Neural cell (in vitro differentiated cells): ENCODE results near the gene MEIOC.

ENCODE experiments used
- MXI1 ChIP-seq: fragments of 450-650 bp; conservative IDR thresholded peaks from 2 replicates; pipeline ENCODE4 v1.6.1; 2014; ENCODE audit warnings: antibody characterized with exemption, mild to moderate bottlenecking; ENCODE audit not compliant: poor library complexity, severe bottlenecking
- RAD21 ChIP-seq: fragments of 450-650 bp; conservative IDR thresholded peaks from 2 replicates; pipeline ENCODE4 v1.6.1; 2014; ENCODE audit warnings: antibody characterized with exemption, mild to moderate bottlenecking, moderate library complexity
- SMC3 ChIP-seq: fragments of 450-650 bp; conservative IDR thresholded peaks from 2 replicates; pipeline ENCODE4 v1.6.1; 2014; ENCODE audit warnings: antibody characterized with exemption, mild to moderate bottlenecking, moderate library complexity; ENCODE audit not compliant: poor library complexity
- TF ChIP-seq, protein P1 (sequence below): fragments of 450-650 bp; IDR thresholded peaks from 2 replicates; pipeline ENCODE4 v1.5.1; 2014; ENCODE audit warnings: antibody characterized with exemption, mild to moderate bottlenecking, moderate library complexity; ENCODE audit not compliant: poor library complexity, severe bottlenecking

DNA sequence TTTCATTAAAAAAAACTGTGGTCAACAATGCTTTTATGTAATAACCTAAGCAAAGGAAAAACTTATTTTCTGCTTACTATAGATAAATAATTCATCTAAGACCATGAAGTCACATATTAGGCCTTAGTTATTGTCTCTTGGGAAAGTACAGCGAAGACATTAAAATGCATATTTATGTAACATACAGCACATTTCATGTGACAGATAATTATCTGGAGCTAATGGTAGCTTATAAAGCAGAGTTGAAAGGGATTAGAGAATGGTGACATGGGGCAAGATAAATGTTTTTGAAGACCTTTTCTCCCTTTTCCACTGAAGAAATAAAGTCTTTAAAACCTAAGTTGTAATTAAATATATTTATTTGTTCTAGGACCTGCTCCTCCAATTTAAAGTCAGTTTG is 9.7 kb downstream of the MEIOC start:
- TF ChIP-seq, protein P1, sequence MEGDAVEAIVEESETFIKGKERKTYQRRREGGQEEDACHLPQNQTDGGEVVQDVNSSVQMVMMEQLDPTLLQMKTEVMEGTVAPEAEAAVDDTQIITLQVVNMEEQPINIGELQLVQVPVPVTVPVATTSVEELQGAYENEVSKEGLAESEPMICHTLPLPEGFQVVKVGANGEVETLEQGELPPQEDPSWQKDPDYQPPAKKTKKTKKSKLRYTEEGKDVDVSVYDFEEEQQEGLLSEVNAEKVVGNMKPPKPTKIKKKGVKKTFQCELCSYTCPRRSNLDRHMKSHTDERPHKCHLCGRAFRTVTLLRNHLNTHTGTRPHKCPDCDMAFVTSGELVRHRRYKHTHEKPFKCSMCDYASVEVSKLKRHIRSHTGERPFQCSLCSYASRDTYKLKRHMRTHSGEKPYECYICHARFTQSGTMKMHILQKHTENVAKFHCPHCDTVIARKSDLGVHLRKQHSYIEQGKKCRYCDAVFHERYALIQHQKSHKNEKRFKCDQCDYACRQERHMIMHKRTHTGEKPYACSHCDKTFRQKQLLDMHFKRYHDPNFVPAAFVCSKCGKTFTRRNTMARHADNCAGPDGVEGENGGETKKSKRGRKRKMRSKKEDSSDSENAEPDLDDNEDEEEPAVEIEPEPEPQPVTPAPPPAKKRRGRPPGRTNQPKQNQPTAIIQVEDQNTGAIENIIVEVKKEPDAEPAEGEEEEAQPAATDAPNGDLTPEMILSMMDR = no peak
- no peak for TF ChIP-seq MXI1
- no peak for TF ChIP-seq SMC3
- TF ChIP-seq RAD21 = no peak
